CD1c-positive myeloid dendritic cell (primary cell): ENCODE measurements around the gene PAK5.

Experiments
- DNase-seq: peaks from one replicate; pipeline ENCODE4 v3.0.0-alpha.2; 2016; ENCODE audit errors: extremely low spot score

Gene PAK5

DNA sequence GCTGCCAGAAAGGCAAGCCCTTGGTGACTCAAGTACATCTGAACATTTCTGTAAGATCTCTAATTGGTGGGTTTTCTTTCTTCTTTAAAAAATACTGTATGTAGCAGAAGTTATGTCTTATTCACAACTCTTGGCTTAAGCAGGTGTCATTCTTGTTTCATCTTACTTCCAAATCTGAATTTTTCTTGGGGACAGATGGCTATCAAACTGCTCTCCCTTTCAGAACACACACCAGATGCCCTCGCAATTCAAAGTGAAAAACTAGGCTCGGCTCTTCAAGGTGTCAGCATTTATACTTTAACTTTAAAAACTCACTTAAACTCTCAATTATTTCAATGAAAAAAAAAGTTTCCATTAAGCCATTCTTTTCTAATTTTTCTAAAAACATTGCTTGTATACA, 49.7 kb downstream of the PAK5 start:
- no peak for DNase-seq

- DNase-seq = no peak
These were observed 63.7 kb downstream of the PAK5 start for GRCh38 chr20:9775176-9775575.

DNA sequence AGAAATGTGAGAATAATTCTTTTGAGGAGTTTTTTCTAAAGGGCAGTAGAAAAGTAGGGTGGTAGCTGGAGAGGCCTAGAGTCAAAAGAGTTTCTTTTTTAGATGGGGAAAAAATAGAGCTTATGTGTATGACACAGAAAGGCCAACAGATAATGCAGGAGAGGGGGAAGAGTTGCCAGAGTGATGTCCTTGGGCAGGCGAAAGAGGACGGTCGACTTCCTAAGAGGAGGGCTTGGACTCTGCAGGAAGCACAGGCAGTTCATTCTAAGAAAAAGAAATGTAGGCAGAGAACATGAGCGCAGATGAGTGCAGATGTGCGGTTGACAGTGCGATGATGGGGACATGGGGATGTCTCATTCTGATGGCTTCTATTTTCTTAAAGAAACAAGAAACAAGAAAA, 68.9 kb downstream of the PAK5 start:
- no peak for DNase-seq

- no peak for DNase-seq
These were observed 77.4 kb downstream of the PAK5 start for GRCh38 chr20:9761476-9761875.

DNA sequence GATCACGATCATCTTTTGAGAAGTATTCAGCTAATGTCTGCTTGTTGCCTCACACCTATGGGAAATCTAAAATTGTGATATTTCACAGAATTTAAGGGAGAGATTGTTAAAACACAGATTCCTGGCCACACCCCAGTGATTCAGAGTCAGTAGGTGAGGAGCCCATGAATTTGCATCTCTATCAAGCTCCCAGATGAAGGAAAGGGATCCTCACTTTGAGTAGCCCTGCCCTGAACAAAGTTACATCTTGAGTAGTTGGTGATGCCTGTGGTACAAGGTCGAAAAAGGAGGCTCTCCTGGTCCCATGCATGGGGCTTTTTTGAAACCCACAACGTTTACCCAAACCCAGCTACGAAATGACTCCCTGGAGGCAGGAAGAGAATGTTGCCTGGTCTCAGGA, 79.5 kb downstream of the PAK5 start:
- no peak for DNase-seq

DNA sequence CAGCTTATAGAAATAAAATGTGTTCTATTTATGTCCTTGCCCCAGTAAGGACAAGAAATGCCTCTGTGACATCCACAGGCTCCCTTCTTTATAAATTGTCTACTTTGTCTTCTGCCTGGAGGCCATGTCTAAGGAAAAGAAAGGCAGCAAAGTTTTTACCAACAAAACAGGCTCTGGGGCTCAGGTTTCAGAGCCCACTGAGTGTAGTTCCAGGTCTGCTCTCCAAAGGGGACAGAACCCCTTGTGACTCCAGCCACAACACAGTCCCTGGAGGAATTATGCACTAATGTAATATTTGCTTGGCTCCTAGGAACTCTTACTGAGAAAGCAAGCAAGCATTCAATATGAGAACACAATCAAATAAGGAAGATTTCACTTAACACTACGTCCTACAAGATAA, 80.1 kb downstream of the PAK5 start:
- no peak for DNase-seq

DNA sequence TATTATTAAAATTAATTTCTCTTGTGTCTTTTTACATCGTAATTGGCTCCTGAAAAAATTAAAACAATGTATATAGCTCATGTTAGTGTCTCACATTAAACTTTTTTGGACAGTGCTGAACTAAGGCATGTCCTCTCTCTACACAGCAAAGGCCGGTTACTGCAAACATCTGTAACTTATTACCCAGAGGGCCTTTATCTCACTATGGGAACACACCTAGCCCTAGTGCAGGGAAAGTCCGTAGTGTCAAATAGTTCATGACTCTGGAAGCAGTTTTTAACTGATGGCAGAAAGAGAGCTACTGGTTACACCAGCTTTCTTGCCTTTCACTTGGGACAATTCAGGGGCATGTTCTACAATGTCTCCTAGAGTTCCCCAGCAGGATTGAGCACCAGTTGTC, 82.2 kb downstream of the PAK5 start:
- no peak for DNase-seq

GRCh38 chr20:9755301-9755700, 83.6 kb downstream of the PAK5 start:
- no peak for DNase-seq

GRCh38 chr20:9744551-9744950, 94.3 kb downstream of the PAK5 start:
- DNase-seq = no peak

DNA sequence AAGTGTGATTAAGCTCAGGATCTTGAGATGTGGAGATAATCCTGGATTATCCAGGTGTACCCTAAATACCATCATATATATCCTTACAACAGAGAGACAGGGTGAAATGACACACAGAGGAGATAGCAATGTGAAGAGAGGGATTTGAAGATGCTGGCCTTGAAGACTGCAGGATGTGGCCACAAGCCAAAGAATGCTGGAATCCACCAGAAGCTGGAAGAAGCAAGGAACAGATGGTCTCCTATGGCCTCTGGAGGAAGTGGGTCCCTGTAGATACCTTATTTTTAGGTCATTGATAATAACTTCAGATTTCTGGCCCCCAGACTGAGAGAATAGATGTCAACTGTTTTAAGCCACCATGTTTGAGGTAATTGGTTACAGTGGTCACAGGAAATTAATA, 95.0 kb downstream of the PAK5 start:
- no peak for DNase-seq

DNA sequence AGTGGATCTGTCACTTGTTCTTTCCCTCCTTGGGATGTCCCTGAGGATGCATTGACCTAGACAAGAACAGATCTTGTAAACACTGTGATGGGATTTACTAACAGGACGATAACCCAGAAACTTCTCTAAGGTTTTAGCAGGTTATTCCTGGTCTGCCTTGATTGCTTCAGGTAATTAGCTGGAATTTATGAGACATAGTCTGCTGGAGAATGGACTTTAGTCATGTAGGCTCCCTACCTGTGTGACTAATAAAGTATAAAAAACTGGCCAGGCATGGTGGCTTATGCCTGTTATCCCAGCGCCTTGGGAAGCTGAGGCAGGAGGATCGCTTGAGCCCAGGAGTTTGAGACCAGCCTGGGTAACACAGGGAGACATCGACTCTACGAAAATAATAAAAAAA, 96.1 kb downstream of the PAK5 start:
- no peak for DNase-seq

- DNase-seq = no peak
These were observed 96.9 kb downstream of the PAK5 start for GRCh38 chr20:9741996-9742395.

DNA sequence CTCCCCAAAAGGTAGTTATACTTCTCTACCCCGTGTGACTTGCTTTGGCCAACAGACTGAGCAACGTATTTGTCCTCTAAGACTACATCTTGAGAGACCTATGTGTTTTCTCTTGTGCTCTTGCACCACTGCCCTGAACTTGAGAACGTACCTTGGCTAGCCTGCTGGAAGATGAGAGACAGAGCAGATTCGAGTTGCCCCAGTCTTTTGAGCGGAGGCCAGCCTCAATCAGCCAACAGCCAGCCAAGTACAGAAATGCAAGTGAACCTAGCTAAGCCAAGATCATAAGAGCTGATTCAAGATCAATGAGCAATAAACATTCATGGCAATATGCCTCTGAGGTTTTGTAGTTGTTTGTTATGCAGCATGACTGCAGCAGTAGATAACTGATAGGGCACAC, 98.4 kb downstream of the PAK5 start:
- no peak for DNase-seq

GRCh38 chr20:9739991-9740390, 98.9 kb downstream of the PAK5 start:
- DNase-seq = no peak

- peak; percentile 34 for DNase-seq
These were observed 102.5 kb downstream of the PAK5 start for GRCh38 chr20:9736373-9736772.

- DNase-seq = no peak
These were observed 115.2 kb downstream of the PAK5 start for GRCh38 chr20:9723501-9724202.

- DNase-seq = no peak
These were observed 127.0 kb downstream of the PAK5 start for GRCh38 chr20:9711872-9712271.

DNA sequence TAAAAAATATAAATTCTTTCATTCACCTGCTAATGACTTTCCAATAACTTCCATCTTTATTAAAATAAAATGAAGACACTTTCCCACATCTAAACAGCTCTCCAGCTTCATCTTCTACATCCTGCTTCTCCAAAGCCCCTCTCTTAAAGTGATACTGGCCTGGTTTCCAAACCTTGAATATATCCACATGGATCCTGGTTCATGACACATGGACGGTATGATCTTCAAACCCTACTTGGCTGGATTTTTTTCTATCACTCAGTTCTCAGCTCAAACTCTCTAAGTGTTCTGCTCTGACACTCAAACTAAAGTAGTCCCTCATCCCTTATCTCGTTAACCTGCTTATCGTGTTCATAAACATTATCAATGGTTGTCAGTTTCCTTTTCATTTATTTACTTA, 128.2 kb downstream of the PAK5 start:
- DNase-seq = no peak

DNA sequence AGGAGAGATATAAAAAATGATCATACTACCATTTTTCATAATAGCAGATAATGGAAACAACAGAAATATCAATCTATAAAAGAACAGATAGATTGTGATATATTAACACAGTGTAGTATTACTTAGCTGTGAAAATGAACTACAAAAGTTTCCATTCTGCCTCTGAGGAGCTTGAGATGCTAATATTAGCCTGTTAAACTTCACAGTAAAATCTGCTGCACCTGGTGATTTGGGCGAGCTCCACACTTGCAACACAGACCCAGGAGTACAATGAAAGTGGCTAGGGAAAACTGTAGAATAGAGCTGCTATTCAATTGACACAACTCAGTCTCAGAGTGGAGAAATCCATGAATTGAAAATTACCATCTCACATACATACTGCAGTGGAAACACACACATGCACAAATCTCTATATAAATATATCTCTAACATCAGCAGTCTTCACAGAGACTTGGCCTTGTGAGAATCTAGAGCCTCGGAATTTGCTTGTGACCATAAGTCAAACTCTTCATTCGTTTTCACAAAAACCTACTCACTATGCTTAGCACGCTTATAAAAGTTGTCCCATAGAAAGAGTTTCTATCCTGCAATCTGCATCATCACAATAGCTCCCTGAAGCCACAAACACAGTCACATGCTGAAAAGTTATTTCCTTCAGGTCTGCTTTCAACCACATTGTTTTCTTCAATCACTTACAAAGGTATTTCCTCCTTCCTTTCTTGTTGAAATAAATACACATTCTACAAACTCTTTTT, 133.0 kb downstream of the PAK5 start:
- DNase-seq = no peak

- DNase-seq = no peak
These were observed 139.7 kb downstream of the PAK5 start for GRCh38 chr20:9699181-9699580.

GRCh38 chr20:9689041-9689440, 149.8 kb downstream of the PAK5 start:
- DNase-seq = peak; percentile 8

DNA sequence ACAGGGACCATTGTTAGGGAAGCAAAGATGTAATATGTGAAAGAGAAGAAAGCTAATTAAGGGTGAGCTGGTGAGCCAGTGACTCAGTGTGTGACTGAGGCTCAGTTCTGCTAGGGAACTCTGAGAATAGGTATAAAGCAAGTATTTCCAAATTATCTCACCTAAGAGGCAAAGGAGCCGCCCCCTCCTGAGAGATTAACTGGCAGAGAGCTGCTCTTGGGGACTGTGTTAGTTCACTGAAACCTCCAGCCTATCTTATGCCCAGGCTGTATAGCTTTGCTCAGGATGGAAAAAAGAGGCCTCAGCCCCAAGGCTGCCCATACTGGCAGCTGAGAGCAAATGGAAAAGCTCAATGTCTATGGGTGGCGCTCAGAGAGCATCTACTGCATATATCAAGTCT, 152.0 kb downstream of the PAK5 start:
- no peak for DNase-seq

- no peak for DNase-seq
These were observed 152.4 kb downstream of the PAK5 start for GRCh38 chr20:9686455-9686854.

- DNase-seq = no peak
These were observed 152.9 kb downstream of the PAK5 start for GRCh38 chr20:9686001-9686400.
